Lung (tissue), 12 donors: Measurements from ENCODE around the gene PSMG1. TPM values are rescaled to one million over a fixed set of nuclear protein-coding genes. Genes with fewer than 3 reads are reported as not detected.

Experiments used
- ATAC-seq: fragments of 200-7000 bp; cut with Tn5 transposase; one replicate; pipeline ENCODE4 v1.9.1; 2020; ENCODE audit warnings: moderate number of reproducible peaks; ENCODE audit not compliant: insufficient read depth, low FRiP score
- DNase-seq, 3 donors: peaks; one replicate each; pipeline ENCODE4 v3.0.0-alpha.2; 2013 to 2017
- H3K27ac ChIP-seq, 2 donors: one replicate each; pipeline ENCODE4 v1.5.1; 2013; ENCODE audit warnings: mild to moderate bottlenecking in 2 of 2, moderate library complexity in 2 of 2, control low read depth in 1 of 2, inconsistent platforms in 1 of 2, low read depth in 1 of 2, low read length in 1 of 2
- H3K27me3 ChIP-seq, 3 donors: one replicate each; pipeline ENCODE4 v1.5.1; 2013; ENCODE audit warnings: low read length in 2 of 3; ENCODE audit not compliant: control insufficient read depth in 3 of 3, insufficient read depth in 3 of 3
- H3K36me3 ChIP-seq, 4 donors: one replicate each; pipeline ENCODE4 v1.5.1; 2013; ENCODE audit warnings: low read length in 4 of 4, mild to moderate bottlenecking in 1 of 4, moderate library complexity in 1 of 4; ENCODE audit not compliant: control insufficient read depth in 4 of 4, insufficient read depth in 4 of 4
- H3K4me1 ChIP-seq, 5 donors: one replicate each; pipeline ENCODE4 v1.5.1; 2013; ENCODE audit warnings: low read length in 5 of 5, mild to moderate bottlenecking in 2 of 5, moderate library complexity in 1 of 5; ENCODE audit not compliant: control insufficient read depth in 5 of 5, insufficient read depth in 5 of 5
- H3K4me3 ChIP-seq: one replicate; pipeline ENCODE4 v1.5.1; 2013; ENCODE audit warnings: mild to moderate bottlenecking, control low read depth, moderate library complexity
- H3K9ac ChIP-seq, 2 donors: one replicate each; pipeline ENCODE4 v1.5.1; 2013; ENCODE audit warnings: low read length in 2 of 2, control low read depth in 1 of 2; ENCODE audit not compliant: insufficient read depth in 1 of 2
- H3K9me3 ChIP-seq, 4 donors: one replicate each; pipeline ENCODE4 v1.5.1; 2013; ENCODE audit warnings: low read length in 3 of 4, mild to moderate bottlenecking in 1 of 4, moderate library complexity in 1 of 4; ENCODE audit not compliant: control insufficient read depth in 4 of 4, insufficient read depth in 3 of 4
- WGBS, 2 donors: extraction: QIAGEN DNeasy Blood & Tissue Kit; methylation state at CpG; one replicate each; pipeline ENCODE4 v1.1.7; 2013; 5-methylcytosine and 5-hydroxymethylcytosine counted together
- polyA plus RNA-seq, 2 donors: library from polyadenylated mRNA; stranded (reverse); fragments of 200-250 nt; gene quantifications; one replicate each; pipeline ENCODE4 v1.2.1, GENCODE V29; 2013
- total RNA-seq, 2 donors: library from RNA; depleted of rRNA in 1 of 2; stranded (reverse); fragments of >200 nt in 1 of 2; gene quantifications; one replicate each; pipeline ENCODE4 v1.2.1, GENCODE V29; 2014 to 2021
- TF ChIP-seq, protein P1 (sequence below): IDR thresholded peaks from 2 replicates; pipeline ENCODE4 v1.5.1; 2012; ENCODE audit warnings: mild to moderate bottlenecking; ENCODE audit errors: control extremely low read depth, extremely low read depth
- donor health status: control.
- donor health status: control.
- donor health status: Bipolar disorder and iron deficiency.
- donor health status: healthy.
- donor health status: DM: yes; HTN: yes; CAD: no.

Gene PSMG1
- total and polyA plus RNA-seq, 4 donors = 17.9 to 62.0 (median 34.5) TPM

DNA sequence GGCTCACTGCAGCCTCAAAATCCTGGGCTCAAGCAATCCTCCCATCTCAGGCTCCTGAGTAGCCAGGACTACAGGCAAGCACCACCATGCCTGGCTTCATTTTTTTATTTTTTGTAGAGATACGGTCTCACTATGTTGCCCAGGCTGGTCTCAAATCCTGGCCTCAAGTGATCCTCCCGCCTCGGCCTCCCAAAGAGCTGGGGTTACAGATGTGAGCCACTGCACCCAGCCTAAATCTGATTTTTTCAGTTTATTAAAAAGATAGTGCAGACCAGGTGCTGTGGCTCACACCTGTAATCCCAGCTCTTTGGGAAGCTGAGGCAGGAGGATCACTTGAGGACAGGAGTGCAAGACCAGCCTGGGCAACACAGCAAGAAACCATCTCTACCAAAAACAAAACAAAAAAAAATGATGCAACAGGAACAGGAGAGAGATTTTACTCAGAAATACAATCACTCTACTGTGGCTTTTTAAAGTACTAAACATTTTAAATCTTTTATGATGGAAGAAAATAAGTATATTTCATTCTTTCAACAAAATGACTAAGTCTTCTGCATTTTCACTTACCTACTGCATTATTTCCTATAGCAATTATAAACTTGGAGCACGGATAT is 1.9 kb downstream of the PSMG1 start:
- Histone ChIP-seq H3K36me3 (peaks cover 0 to 6% (median 3%) of the 10 kb centered on the region in 4 donors), H3K9ac (no peak overlapping the region), H3K4me1 (peaks cover 2 to 18% (median 8%) of the 10 kb centered on the region in 5 donors), H3K27me3 (no peaks in the 10 kb centered on the region), H3K9me3 (no peaks in the 10 kb centered on the region), H3K27ac (no peak overlapping the region), H3K4me3 (no peak overlapping the region)
- TF ChIP-seq, protein P1, sequence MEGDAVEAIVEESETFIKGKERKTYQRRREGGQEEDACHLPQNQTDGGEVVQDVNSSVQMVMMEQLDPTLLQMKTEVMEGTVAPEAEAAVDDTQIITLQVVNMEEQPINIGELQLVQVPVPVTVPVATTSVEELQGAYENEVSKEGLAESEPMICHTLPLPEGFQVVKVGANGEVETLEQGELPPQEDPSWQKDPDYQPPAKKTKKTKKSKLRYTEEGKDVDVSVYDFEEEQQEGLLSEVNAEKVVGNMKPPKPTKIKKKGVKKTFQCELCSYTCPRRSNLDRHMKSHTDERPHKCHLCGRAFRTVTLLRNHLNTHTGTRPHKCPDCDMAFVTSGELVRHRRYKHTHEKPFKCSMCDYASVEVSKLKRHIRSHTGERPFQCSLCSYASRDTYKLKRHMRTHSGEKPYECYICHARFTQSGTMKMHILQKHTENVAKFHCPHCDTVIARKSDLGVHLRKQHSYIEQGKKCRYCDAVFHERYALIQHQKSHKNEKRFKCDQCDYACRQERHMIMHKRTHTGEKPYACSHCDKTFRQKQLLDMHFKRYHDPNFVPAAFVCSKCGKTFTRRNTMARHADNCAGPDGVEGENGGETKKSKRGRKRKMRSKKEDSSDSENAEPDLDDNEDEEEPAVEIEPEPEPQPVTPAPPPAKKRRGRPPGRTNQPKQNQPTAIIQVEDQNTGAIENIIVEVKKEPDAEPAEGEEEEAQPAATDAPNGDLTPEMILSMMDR = no peak
- DNase-seq = no peak
- WGBS, 2 donors = 87 to 89% methylated on average over 4 of the region's 4 CpGs
- no peak for ATAC-seq

DNA sequence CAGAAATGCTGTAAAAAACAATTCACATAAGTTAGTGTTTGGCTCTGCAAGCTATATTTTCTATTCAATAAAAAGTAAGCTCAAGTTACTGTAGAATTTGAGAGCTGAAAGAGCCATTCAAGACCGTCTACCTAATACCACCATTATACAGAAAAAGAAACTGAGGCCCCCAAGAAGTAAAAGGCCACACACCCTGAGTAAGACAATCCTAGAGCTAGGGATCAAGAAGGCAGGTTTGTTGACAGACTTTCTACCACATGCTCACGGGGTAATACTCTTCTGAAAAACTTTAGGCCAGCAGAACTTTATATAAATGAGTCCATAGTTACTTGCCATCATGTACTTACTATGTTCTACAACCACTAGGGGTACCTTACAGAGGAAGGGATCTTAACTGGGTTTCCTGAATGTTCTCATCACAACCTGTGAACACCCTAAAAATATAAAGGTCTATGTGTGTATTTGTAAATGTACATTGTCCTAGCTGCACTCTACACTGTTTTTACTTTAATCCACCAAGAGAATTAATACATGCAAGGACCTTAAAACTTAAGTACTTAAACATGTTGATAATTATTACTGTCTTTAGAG is 2.7 kb downstream of the PSMG1 start:
- Histone ChIP-seq H3K27me3 (no peaks in the 10 kb centered on the region), H3K27ac (no peak overlapping the region), H3K4me1 (peaks cover 2 to 18% (median 8%) of the 10 kb centered on the region in 5 donors), H3K9ac (no peak overlapping the region), H3K4me3 (no peak overlapping the region), H3K36me3 (peaks cover 0 to 6% (median 4%) of the 10 kb centered on the region in 4 donors), H3K9me3 (no peaks in the 10 kb centered on the region)
- 95 to 96% methylated on average over 2 of the region's 2 CpGs for WGBS, 2 donors
- DNase-seq = no peak
- TF ChIP-seq, protein P1 = no peak
- ATAC-seq = no peak

DNA sequence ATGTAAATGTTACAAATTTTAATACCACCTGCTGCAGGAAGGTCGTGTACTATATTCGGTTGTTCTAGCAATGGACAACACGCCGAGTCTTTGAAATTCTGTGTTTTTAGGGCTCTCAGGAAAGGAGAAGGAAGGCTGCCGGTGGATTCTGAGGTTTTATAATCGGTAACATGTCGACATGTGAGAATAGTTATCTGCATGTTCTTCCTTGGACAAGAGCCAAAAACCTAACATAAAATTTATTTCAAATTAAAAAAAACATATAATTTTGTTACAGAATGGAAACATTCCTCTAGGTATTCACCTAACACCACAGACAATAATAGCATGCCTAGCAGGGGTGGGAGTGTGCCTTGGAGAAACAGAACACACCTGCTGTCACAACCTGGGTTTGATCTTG is 4.8 kb downstream of the PSMG1 start:
- Histone ChIP-seq H3K4me1 (peaks cover 2 to 12% (median 8%) of the 10 kb centered on the region in 5 donors), H3K27ac (no peak overlapping the region), H3K36me3 (peaks cover 2 to 13% (median 8%) of the 10 kb centered on the region in 4 donors), H3K27me3 (no peaks in the 10 kb centered on the region), H3K9me3 (no peaks in the 10 kb centered on the region), H3K4me3 (no peak overlapping the region), H3K9ac (no peak overlapping the region)
- ATAC-seq (no peak), DNase-seq (no peak)
- TF ChIP-seq, protein P1 = no peak
- WGBS, 2 donors = 48 to 80% methylated on average over 7 of the region's 7 CpGs
